Esophagus (tissue), 2 donors: ENCODE measurements around the gene LKAAEAR1. TPM values are rescaled to one million over a fixed set of nuclear protein-coding genes. Genes with fewer than 3 reads are reported as not detected.

Experiments
- H3K27ac ChIP-seq, 2 donors: one replicate each; pipeline ENCODE4 v1.5.1; 2013; ENCODE audit warnings: low read depth in 2 of 2, mild to moderate bottlenecking in 2 of 2, inconsistent platforms in 1 of 2, low read length in 1 of 2, moderate library complexity in 1 of 2
- H3K27me3 ChIP-seq, 2 donors: one replicate each; pipeline ENCODE4 v1.6.1; 2013; ENCODE audit warnings: low read length in 2 of 2, control low read depth in 1 of 2, mild to moderate bottlenecking in 1 of 2; ENCODE audit not compliant: insufficient read depth in 2 of 2, control insufficient read depth in 1 of 2
- H3K36me3 ChIP-seq, 2 donors: one replicate each; pipeline ENCODE4 v1.6.1; 2013; ENCODE audit warnings: low read length in 1 of 2; ENCODE audit not compliant: control insufficient read depth in 2 of 2, insufficient read depth in 2 of 2
- H3K4me1 ChIP-seq, 2 donors: one replicate each; pipeline ENCODE4 v1.6.1; 2013; ENCODE audit warnings: low read length in 1 of 2; ENCODE audit not compliant: control insufficient read depth in 2 of 2, insufficient read depth in 2 of 2
- H3K4me3 ChIP-seq, 2 donors: one replicate each; pipeline ENCODE4 v1.5.1; 2013; ENCODE audit warnings: low read length in 2 of 2, mild to moderate bottlenecking in 2 of 2, low read depth in 1 of 2, moderate library complexity in 1 of 2
- H3K9me3 ChIP-seq, 2 donors: one replicate each; pipeline ENCODE4 v1.6.1; 2013; ENCODE audit warnings: mild to moderate bottlenecking in 2 of 2, low read depth in 1 of 2, low read length in 1 of 2, moderate library complexity in 1 of 2; ENCODE audit not compliant: control insufficient read depth in 2 of 2, insufficient read depth in 1 of 2
- WGBS, 2 donors: extraction: QIAGEN DNeasy Blood & Tissue Kit; methylation state at CpG; one replicate each; pipeline ENCODE4 v1.1.7; 2013; 5-methylcytosine and 5-hydroxymethylcytosine counted together
- polyA plus RNA-seq, 2 donors: library from polyadenylated mRNA; stranded (reverse); fragments of 200-250 nt; gene quantifications; one replicate each; pipeline ENCODE4 v1.2.3, GENCODE V29; 2013
- donor health status: healthy with polysubstance abuse.
- donor health status: Bipolar disorder and iron deficiency.

The LKAAEAR1 gene
- polyA plus RNA-seq, 2 donors: 0.09 TPM; not detected in 1

GRCh38 chr20:64111841-64112641, 27.8 kb upstream of the LKAAEAR1 start:
- H3K4me1 ChIP-seq: no peaks in the 10 kb centered on the region
- no peak overlapping the region for H3K27ac ChIP-seq
- H3K9me3 ChIP-seq: no peaks in the 10 kb centered on the region
- H3K4me3 ChIP-seq: no peak overlapping the region
- no peaks in the 10 kb centered on the region for H3K36me3 ChIP-seq
- peaks cover 0 to 2% of the 10 kb centered on the region in 2 donors for H3K27me3 ChIP-seq
- WGBS, 2 donors: 59 to 73% methylated on average over 16 to 19 of the region's 19 CpGs

DNA sequence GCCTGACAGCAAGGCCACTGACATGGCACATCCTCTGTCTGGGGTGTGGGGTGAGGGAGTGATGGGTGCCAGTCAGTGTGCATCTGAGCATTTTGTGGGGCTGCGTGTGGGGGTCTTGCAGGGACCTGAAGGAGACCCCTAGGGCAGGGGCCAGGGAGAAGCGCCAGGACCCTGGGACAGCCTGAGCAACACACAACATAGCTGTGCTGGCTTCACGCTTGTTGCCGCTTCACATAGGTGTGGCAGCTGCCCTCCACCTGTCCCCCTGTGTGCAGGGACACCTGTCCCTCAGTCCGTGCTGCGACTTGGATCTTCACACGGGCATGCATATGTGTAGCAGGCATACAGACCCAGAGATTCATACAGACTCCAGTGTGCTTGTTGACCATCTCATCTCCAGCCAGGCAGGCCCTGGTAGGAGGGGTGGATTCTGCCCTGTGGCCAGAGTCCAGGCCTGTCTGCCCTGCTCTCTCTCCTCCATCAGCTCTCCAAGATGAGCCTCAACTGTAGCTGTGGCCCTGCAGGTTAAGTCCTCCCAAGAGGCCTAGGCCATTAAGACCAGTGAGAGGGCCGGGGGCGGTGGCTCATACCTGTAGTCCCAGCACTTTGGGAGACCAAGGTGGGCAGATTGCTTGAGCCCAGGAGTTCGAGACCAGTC, 26.3 kb upstream of the LKAAEAR1 start:
- Histone ChIP-seq H3K4me3 (no peak overlapping the region), H3K27ac (no peak overlapping the region), H3K4me1 (no peaks in the 10 kb centered on the region), H3K9me3 (no peaks in the 10 kb centered on the region), H3K27me3 (peaks cover 0 to 2% of the 10 kb centered on the region in 2 donors), H3K36me3 (no peaks in the 10 kb centered on the region)
- WGBS, 2 donors: 89 to 90% methylated on average over 10 of the region's 10 CpGs

GRCh38 chr20:64109831-64110391, 25.7 kb upstream of the LKAAEAR1 start:
- Histone ChIP-seq H3K36me3 (no peaks in the 10 kb centered on the region), H3K27me3 (peaks cover 0 to 2% of the 10 kb centered on the region in 2 donors), H3K4me1 (no peaks in the 10 kb centered on the region), H3K4me3 (no peak overlapping the region), H3K27ac (no peak overlapping the region), H3K9me3 (no peaks in the 10 kb centered on the region)
- WGBS, 2 donors: 68 to 69% methylated on average over 16 of the region's 16 CpGs

DNA sequence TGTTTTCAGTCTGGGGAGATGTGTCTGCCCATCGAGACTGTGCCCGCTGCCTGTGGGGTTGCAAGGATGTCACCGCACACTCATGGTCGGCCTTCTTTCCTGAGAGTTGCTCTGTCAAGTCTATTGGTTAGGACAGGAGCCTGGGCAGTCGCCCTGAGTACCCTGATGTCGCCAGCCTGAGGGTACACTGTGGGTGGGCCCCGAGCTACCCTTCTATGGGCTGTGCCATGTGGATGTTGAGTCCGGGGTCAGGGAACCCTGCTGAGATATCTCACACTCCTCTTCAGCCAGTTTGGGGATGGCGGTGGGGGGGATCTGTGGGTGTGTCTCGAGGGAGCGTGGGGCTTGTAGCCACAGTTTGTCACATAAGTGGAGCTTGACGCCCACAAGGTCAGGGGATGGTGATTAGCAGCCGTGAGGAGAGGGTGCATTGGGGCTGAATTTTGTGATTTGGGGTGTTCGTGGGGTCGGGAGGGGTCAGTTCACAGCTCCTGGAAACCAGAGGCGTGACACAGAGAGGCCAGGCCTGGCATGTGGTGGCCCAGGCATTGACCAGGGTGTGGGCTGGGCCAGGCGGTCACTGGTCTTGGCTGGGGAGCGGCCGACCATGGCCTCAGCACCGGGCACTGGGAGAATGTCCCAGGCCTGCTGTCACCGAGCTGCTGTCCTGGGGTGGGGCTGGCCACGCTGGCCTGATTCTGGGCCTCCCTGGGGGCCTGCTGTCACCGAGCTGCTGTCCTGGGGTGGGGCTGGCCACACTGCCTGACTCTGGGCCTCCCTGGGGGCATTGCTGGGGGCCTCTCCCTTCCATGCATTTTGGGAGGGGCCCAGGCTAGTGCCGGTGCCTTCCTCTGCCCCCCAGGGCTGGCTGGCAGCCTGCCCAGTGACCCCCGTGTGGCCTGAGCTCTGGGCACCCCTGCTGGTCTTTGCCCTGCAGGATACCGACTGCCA, 24.8 kb upstream of the LKAAEAR1 start:
- Histone ChIP-seq H3K36me3 (no peaks in the 10 kb centered on the region), H3K27me3 (peaks cover 0 to 2% of the 10 kb centered on the region in 2 donors), H3K9me3 (no peaks in the 10 kb centered on the region), H3K4me3 (no peak overlapping the region), H3K4me1 (no peaks in the 10 kb centered on the region), H3K27ac (no peak overlapping the region)
- 73 to 75% methylated on average over 26 of the region's 26 CpGs for WGBS, 2 donors

DNA sequence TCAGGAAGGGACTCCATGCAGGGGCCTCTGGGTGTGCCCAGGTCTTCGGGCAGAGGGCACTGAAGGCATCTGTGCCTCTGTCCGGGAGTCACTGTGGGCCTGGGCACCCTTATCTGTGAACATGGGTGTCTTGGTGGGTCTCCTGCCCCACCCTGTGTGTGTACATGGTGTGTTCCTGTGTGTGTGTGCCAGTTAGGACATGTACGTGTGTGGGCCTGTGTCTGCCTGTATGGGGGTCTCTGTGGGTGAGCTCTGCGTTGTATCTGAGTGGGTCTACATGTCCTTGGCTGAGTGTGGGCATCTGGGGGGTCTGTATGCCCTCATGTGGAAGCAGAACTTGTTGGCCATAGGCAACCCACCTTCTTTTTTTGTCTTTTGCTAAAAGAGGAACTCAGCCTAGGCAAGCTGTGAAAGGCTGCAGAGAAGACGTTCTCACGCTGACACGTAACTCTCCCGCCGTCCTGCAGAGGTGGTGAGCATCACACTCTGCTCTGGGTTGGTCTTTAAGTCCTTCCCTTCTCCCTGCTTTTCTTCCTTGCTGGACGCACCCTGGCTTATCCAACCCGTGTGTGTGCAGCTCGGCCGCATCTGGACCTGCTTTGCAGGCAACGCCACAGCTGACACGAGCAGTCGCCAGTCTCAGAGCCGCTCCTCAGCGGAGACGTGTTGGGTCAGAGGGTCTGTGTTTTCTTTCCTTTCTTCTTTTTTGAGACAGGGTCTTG, 23.7 kb upstream of the LKAAEAR1 start:
- H3K4me3 ChIP-seq: no peak overlapping the region
- H3K27me3 ChIP-seq: peaks cover 0 to 2% of the 10 kb centered on the region in 2 donors
- no peak overlapping the region for H3K27ac ChIP-seq
- no peaks in the 10 kb centered on the region for H3K9me3 ChIP-seq
- no peaks in the 10 kb centered on the region for H3K4me1 ChIP-seq
- H3K36me3 ChIP-seq: no peaks in the 10 kb centered on the region
- 59 to 66% methylated on average over 19 of the region's 19 CpGs for WGBS, 2 donors

DNA sequence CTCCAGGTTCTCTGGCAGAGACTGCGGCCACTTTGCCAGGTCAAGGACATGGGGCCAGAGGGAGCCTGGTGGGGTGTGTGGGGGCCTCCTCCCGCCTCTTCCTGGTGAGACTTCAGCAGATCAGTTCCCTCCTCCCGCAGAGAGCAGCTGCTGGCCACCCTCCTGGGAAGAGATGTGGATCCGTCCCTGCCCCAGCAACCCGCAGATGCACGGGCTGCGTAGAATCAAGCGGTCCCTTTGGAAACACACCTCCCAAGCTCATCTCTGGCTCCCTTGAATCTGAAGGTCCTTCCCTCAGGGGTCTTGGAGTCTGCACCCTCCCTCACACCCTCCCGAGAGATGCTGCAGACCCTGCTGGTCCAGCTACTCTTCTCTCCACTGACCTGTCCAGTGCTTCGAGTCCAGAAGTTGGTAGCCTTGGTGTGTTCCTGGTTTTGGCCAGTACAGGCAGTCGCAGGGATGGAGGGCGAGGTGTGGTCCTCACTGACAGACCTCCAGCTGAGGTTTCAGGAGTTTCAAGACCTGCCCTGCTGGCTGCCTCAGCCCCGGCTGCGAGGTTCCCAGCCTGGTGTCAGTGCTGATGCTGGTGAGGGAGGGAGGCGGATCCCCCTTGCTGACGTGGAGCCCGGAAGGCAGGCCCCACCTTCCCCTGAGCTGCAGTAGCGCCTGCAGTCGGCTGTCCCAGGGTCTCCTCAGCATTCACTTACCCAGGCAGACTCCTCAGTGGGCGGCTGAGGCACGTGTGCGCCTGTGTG, 23.0 kb upstream of the LKAAEAR1 start, which contains the start of gene NPBWR2:
NPBWR2 (minus strand) TSS at position 585 of the 755 bp plus-strand sequence. CDS start 734 bp downstream, outside the sequence.
- WGBS, 2 donors: 46 to 56% methylated on average over 22 of the region's 22 CpGs
- H3K27ac ChIP-seq: no peak within 1 kb of the TSS
- no peak within 1 kb of the TSS for H3K4me3 ChIP-seq
- H3K4me1 ChIP-seq: peaks cover 0 to 2% of the 10 kb centered on the region in 2 donors
- H3K36me3 ChIP-seq: no peaks in the 10 kb centered on the region
- no peaks in the 10 kb centered on the region for H3K9me3 ChIP-seq
- peaks cover 0 to 8% of the 10 kb centered on the region in 2 donors for H3K27me3 ChIP-seq

DNA sequence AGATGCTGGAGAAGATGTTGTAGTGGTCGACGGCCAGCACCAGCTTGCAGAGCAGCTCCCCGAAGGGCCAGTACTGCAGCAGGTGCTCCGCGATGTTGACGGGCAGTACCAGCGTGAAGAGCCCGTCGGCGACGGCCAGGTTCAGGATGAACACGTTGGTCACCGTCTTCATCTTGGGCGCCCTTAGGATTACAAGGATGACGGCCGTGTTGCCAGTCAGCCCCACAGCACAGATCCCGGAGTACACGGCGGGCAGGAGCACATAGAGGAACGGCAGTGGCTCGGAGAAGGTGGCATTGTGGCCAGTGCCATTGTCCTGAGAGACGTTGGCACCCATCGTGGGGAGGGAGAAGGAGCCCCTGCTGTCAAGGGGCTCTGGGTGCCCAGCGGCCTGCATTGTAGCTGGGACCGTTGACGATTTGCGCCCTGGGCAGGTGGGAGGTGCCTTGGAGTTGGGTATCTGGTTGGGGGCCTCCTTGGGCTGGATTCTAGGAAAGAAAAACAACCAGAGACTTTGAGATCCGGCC, 22.3 kb upstream of the LKAAEAR1 start:
- Histone ChIP-seq H3K27ac (no peak overlapping the region), H3K9me3 (no peaks in the 10 kb centered on the region), H3K4me1 (peaks cover 0 to 3% of the 10 kb centered on the region in 2 donors), H3K27me3 (peaks cover 0 to 12% of the 10 kb centered on the region in 2 donors), H3K4me3 (no peak overlapping the region), H3K36me3 (no peaks in the 10 kb centered on the region)
- 89 to 91% methylated on average over 28 of the region's 28 CpGs for WGBS, 2 donors

DNA sequence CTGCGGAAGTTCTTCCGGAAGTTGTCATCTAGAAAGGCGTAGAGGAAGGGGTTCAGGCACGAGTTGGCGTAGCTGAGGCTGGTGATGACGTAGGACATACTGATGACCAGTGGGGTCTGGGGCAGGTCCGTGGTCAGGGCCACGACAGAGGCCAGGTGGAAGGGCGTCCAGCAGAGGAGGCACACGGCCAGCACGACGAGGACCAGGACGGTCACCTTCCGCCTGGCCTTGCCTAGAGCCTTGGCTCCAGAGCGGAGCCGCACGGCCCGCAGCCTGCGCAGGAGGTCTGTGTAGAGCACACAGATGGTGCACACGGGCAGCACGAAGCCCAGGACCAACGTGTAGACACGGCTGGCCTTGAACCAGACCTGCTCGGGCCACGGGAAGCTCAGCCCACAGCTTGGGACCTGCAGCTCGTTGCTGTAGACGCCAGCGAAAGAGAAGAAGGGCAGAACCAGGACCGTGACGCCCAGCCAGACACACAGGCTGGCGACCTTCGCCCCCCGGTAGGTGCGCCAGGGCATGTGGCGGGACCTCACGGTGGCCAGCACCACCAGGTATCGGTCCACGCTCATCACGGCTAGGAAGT, 21.7 kb upstream of the LKAAEAR1 start:
- H3K4me3 ChIP-seq: no peak overlapping the region
- H3K27ac ChIP-seq: no peak overlapping the region
- H3K9me3 ChIP-seq: no peaks in the 10 kb centered on the region
- H3K36me3 ChIP-seq: no peaks in the 10 kb centered on the region
- H3K4me1 ChIP-seq: peaks cover 0 to 3% of the 10 kb centered on the region in 2 donors
- H3K27me3 ChIP-seq: peaks cover 0 to 12% of the 10 kb centered on the region in 2 donors
- WGBS, 2 donors: 90 to 91% methylated on average over 39 of the region's 39 CpGs
